Heart left ventricle (tissue), 13 donors: ENCODE data around the gene SLC16A10.

Source experiments
- POLR2A ChIP-seq, 2 donors: fragments of 450-650 bp; IDR thresholded peaks; one replicate each; pipeline ENCODE4 v1.6.1; 2017; ENCODE audit warnings: antibody characterized with exemption in 2 of 2, mild to moderate bottlenecking in 2 of 2, moderate library complexity in 2 of 2
- TF ChIP-seq, protein P1 (sequence below), 12 donors: fragments of 200-600 bp; sonication (generic) in 4 of 12; IDR thresholded peaks; one replicate each; pipeline versions ENCODE4 v1.5.0 to v1.8.0; 2018 to 2022; ENCODE audit warnings: antibody characterized with exemption in 12 of 12, mild to moderate bottlenecking in 5 of 12
- donor health status: ischemic (EF 13 %, LVEDD 7.1; RV severe dilation, severe dysfunction).
- donor health status: DM: no; HTN: yes; CAD: no.
- donor health status: DM: no; HTN: no; CAD: no.
- donor health status: ischemic (EF 25% LVEDD 6.9; RV normal size, moderate dysfunction).
- donor health status: ischemic (EF 25% LVEDD 5.7; RV mildly dilated, moderate dysfunction).
- donor health status: ischemic (EF 35%, LVEDD 5.7; RV mildly dilated, moderate dysfunction).
- donor health status: nonischemic (EF 11% LVEDD 7.7; RV severe dilation, severe dysfunction).
- donor health status: DM: yes; HTN: yes; CAD: no.
- donor health status: PGD.
- donor health status: ischemic (EF 29% LVEDD 5.4; RV normal size, mild dysfunction).
- donor health status: nonischemic (EF 23%, LVEDD 6.1; RV moderate dilation, normal function).

DNA sequence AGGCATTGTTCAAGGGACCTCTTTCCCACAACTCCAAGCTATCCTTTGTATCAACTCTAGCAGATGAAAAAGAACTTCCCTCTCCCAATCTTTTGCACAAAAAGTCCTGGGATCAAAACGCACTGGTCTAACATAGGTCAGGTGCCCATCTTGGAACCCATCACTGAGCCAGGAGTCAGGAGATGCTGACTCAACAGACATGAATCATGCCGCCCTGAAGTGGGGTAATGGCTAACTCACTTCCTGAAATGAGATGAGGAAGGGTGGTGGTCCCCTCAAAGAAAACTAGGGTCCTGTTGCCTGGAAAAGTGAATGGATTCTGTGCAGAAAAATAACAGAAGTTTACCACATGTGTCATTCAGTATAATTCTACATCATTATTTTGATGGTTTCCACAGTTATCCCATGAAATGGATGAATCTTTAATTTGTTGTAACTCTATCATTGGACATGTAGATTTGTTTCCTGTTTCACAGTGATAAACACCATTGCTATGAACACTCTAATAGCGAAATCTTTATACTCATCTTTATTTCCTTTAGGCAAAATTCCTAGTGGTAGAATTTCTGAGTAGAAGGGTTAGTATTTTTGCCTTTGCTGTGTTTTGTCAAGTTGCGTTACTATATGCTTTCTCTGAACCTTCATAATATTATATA lies 151.3 kb downstream of the SLC16A10 start:
- no peak for TF ChIP-seq POLR2A (IDR thresholded peaks at IDR 0.05)
- TF ChIP-seq, protein P1, sequence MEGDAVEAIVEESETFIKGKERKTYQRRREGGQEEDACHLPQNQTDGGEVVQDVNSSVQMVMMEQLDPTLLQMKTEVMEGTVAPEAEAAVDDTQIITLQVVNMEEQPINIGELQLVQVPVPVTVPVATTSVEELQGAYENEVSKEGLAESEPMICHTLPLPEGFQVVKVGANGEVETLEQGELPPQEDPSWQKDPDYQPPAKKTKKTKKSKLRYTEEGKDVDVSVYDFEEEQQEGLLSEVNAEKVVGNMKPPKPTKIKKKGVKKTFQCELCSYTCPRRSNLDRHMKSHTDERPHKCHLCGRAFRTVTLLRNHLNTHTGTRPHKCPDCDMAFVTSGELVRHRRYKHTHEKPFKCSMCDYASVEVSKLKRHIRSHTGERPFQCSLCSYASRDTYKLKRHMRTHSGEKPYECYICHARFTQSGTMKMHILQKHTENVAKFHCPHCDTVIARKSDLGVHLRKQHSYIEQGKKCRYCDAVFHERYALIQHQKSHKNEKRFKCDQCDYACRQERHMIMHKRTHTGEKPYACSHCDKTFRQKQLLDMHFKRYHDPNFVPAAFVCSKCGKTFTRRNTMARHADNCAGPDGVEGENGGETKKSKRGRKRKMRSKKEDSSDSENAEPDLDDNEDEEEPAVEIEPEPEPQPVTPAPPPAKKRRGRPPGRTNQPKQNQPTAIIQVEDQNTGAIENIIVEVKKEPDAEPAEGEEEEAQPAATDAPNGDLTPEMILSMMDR (IDR thresholded peaks at IDR 0.05) = no peak
